ENCODE results near the gene SRXN1. TPM values are rescaled to one million over a fixed set of nuclear protein-coding genes. Genes with fewer than 3 reads are reported as not detected.

SRXN1 gene
- total RNA-seq, 2 experiments from 2014 or later: 1.2 to 1.4 TPM

GRCh38 chr20:667351-668034 lies 14.5 kb upstream of the SRXN1 start:
- Mint-ChIP-seq H3K9me3 (no peaks in the 10 kb centered on the region), H3K4me1 (ENCODE audit: low read depth) (no peaks in the 10 kb centered on the region), H3K4me3 (no peak overlapping the region), H3K27ac (no peak overlapping the region), H3K27me3 (peaks cover 79% of the 10 kb centered on the region), H3K36me3 (ENCODE audit: low read depth) (no peaks in the 10 kb centered on the region)
- intact Hi-C loops (cut with DNase I, micrococcal nuclease): loop anchor here (1.0 to 5.0 kb wide), 2 partner anchors 313 to 315 kb away; no protein-coding TSS in a partner anchor
- peaks cover 52 to 65% of the 10 kb centered on the region in 2 experiments for H3K27me3 ChIP-seq (ENCODE audit: control insufficient read depth in 1 of 2, insufficient read depth in 2 of 2, low read length in 2 of 2)
- no peaks in the 10 kb centered on the region for H3K36me3 ChIP-seq (ENCODE audit: insufficient read depth, low read length)
- DNase-seq: peak; percentile 20 to 71 (median 46)
- H3K27ac ChIP-seq (ENCODE audit: low read depth in 1 of 2, low read length in 2 of 2): no peak overlapping the region
- no peaks in the 10 kb centered on the region for H3K4me1 ChIP-seq (ENCODE audit: insufficient read depth, low read length)
- POLR2A ChIA-PET: no interaction called here
- ATAC-seq (ENCODE audit: poor library complexity): no peak
- CTCF ChIA-PET: interaction anchor here (0.6 to 1.7 kb wide), 4 partner anchors 15 to 380 kb away, joined by 3 to 6 read pairs (median 4); partner anchors contain the start of gene SRXN1
- H3K9me3 ChIP-seq (ENCODE audit: control insufficient read depth in 1 of 2, insufficient read depth in 1 of 2, low read length in 2 of 2): peaks cover 0 to 5% of the 10 kb centered on the region in 2 experiments
- TF ChIP-seq CTCF (IDR thresholded peaks at IDR 0.05): peak; percentile 70
- no peak overlapping the region for H3K4me3 ChIP-seq (ENCODE audit: low read length)

- no peaks in the 10 kb centered on the region for H3K4me1 Mint-ChIP-seq (ENCODE audit: low read depth)
- H3K4me3 Mint-ChIP-seq: no peak overlapping the region
- H3K4me1 ChIP-seq (ENCODE audit: insufficient read depth, low read length): no peaks in the 10 kb centered on the region
- intact Hi-C loops (cut with DNase I, micrococcal nuclease): loop anchor here in 1 of 2 experiments (5.0 kb wide), 1 partner anchor 315 kb away; no protein-coding TSS in a partner anchor
- H3K27ac Mint-ChIP-seq: no peak overlapping the region
- TF ChIP-seq CTCF (IDR thresholded peaks at IDR 0.05): no peak
- ChIA-PET POLR2A (no interaction called here), CTCF (interaction anchor here (0.6 to 1.7 kb wide), 4 partner anchors 14 to 379 kb away, joined by 3 to 6 read pairs (median 4); partner anchors contain the start of gene SRXN1)
- H3K27ac ChIP-seq (ENCODE audit: low read depth in 1 of 2, low read length in 2 of 2): no peak overlapping the region
- no peak for ATAC-seq (ENCODE audit: poor library complexity)
- H3K9me3 ChIP-seq (ENCODE audit: control insufficient read depth in 1 of 2, insufficient read depth in 1 of 2, low read length in 2 of 2): peaks cover 0 to 8% of the 10 kb centered on the region in 2 experiments
- H3K9me3 Mint-ChIP-seq: no peaks in the 10 kb centered on the region
- no peaks in the 10 kb centered on the region for H3K36me3 ChIP-seq (ENCODE audit: insufficient read depth, low read length)
- H3K36me3 Mint-ChIP-seq (ENCODE audit: low read depth): no peaks in the 10 kb centered on the region
- peaks cover 53 to 66% of the 10 kb centered on the region in 2 experiments for H3K27me3 ChIP-seq (ENCODE audit: control insufficient read depth in 1 of 2, insufficient read depth in 2 of 2, low read length in 2 of 2)
- peaks cover 75% of the 10 kb centered on the region for H3K27me3 Mint-ChIP-seq
- DNase-seq: no peak
- no peak overlapping the region for H3K4me3 ChIP-seq (ENCODE audit: low read length)
Measured at GRCh38 chr20:666877-667276, 13.9 kb upstream of the SRXN1 start.

- H3K9me3 ChIP-seq (ENCODE audit: control insufficient read depth in 1 of 2, insufficient read depth in 1 of 2, low read length in 2 of 2): peaks cover 0 to 6% of the 10 kb centered on the region in 2 experiments
- Mint-ChIP-seq H3K36me3 (ENCODE audit: low read depth) (no peaks in the 10 kb centered on the region), H3K4me1 (ENCODE audit: low read depth) (no peaks in the 10 kb centered on the region), H3K27me3 (peaks cover 74% of the 10 kb centered on the region), H3K27ac (no peak overlapping the region), H3K9me3 (no peaks in the 10 kb centered on the region), H3K4me3 (no peak overlapping the region)
- no peak for TF ChIP-seq CTCF (IDR thresholded peaks at IDR 0.05)
- H3K4me1 ChIP-seq (ENCODE audit: insufficient read depth, low read length): no peaks in the 10 kb centered on the region
- H3K36me3 ChIP-seq (ENCODE audit: insufficient read depth, low read length): no peaks in the 10 kb centered on the region
- POLR2A ChIA-PET: no interaction called here
- H3K27me3 ChIP-seq (ENCODE audit: control insufficient read depth in 1 of 2, insufficient read depth in 2 of 2, low read length in 2 of 2): peaks cover 52 to 72% of the 10 kb centered on the region in 2 experiments
- ATAC-seq (ENCODE audit: poor library complexity) (no peak), DNase-seq (no peak)
- CTCF ChIA-PET: no interaction called here
- H3K27ac ChIP-seq (ENCODE audit: low read depth in 1 of 2, low read length in 2 of 2): no peak overlapping the region
- intact Hi-C loops (cut with DNase I, micrococcal nuclease): loop anchor here in 1 of 2 experiments (5.0 kb wide), 1 partner anchor 313 kb away; no protein-coding TSS in a partner anchor
- H3K4me3 ChIP-seq (ENCODE audit: low read length): no peak overlapping the region
Measured at GRCh38 chr20:665276-665675, 12.3 kb upstream of the SRXN1 start.

All from CD4-positive, alpha-beta T cell (primary cell).